Lung (tissue), 12 donors: ENCODE results near the gene CDKL4. TPM values are rescaled to one million over a fixed set of nuclear protein-coding genes. Genes with fewer than 3 reads are reported as not detected.

Experiments
- ATAC-seq: fragments of 200-7000 bp; cut with Tn5 transposase; one replicate; pipeline ENCODE4 v1.9.1; 2020; ENCODE audit warnings: moderate number of reproducible peaks; ENCODE audit not compliant: insufficient read depth, low FRiP score
- DNase-seq, 3 donors: peaks; one replicate each; pipeline ENCODE4 v3.0.0-alpha.2; 2013 to 2017
- H3K27ac ChIP-seq, 2 donors: one replicate each; pipeline ENCODE4 v1.5.1; 2013; ENCODE audit warnings: mild to moderate bottlenecking in 2 of 2, moderate library complexity in 2 of 2, control low read depth in 1 of 2, inconsistent platforms in 1 of 2, low read depth in 1 of 2, low read length in 1 of 2
- H3K27me3 ChIP-seq, 3 donors: one replicate each; pipeline ENCODE4 v1.5.1; 2013; ENCODE audit warnings: low read length in 2 of 3; ENCODE audit not compliant: control insufficient read depth in 3 of 3, insufficient read depth in 3 of 3
- H3K36me3 ChIP-seq, 4 donors: one replicate each; pipeline ENCODE4 v1.5.1; 2013; ENCODE audit warnings: low read length in 4 of 4, mild to moderate bottlenecking in 1 of 4, moderate library complexity in 1 of 4; ENCODE audit not compliant: control insufficient read depth in 4 of 4, insufficient read depth in 4 of 4
- H3K4me1 ChIP-seq, 5 donors: one replicate each; pipeline ENCODE4 v1.5.1; 2013; ENCODE audit warnings: low read length in 5 of 5, mild to moderate bottlenecking in 2 of 5, moderate library complexity in 1 of 5; ENCODE audit not compliant: control insufficient read depth in 5 of 5, insufficient read depth in 5 of 5
- H3K4me3 ChIP-seq: one replicate; pipeline ENCODE4 v1.5.1; 2013; ENCODE audit warnings: mild to moderate bottlenecking, control low read depth, moderate library complexity
- H3K9ac ChIP-seq, 2 donors: one replicate each; pipeline ENCODE4 v1.5.1; 2013; ENCODE audit warnings: low read length in 2 of 2, control low read depth in 1 of 2; ENCODE audit not compliant: insufficient read depth in 1 of 2
- H3K9me3 ChIP-seq, 4 donors: one replicate each; pipeline ENCODE4 v1.5.1; 2013; ENCODE audit warnings: low read length in 3 of 4, mild to moderate bottlenecking in 1 of 4, moderate library complexity in 1 of 4; ENCODE audit not compliant: control insufficient read depth in 4 of 4, insufficient read depth in 3 of 4
- WGBS, 2 donors: extraction: QIAGEN DNeasy Blood & Tissue Kit; methylation state at CpG; one replicate each; pipeline ENCODE4 v1.1.7; 2013; 5-methylcytosine and 5-hydroxymethylcytosine counted together
- polyA plus RNA-seq, 2 donors: library from polyadenylated mRNA; stranded (reverse); fragments of 200-250 nt; gene quantifications; one replicate each; pipeline ENCODE4 v1.2.1, GENCODE V29; 2013
- total RNA-seq, 2 donors: library from RNA; depleted of rRNA in 1 of 2; stranded (reverse); fragments of >200 nt in 1 of 2; gene quantifications; one replicate each; pipeline ENCODE4 v1.2.1, GENCODE V29; 2014 to 2021
- TF ChIP-seq, protein P1 (sequence below): IDR thresholded peaks from 2 replicates; pipeline ENCODE4 v1.5.1; 2012; ENCODE audit warnings: mild to moderate bottlenecking; ENCODE audit errors: control extremely low read depth, extremely low read depth
- donor health status: control.
- donor health status: control.
- donor health status: Bipolar disorder and iron deficiency.
- donor health status: healthy.
- donor health status: DM: yes; HTN: yes; CAD: no.

The CDKL4 gene
- total and polyA plus RNA-seq, 4 donors, result 0.10 to 6.5 (median 1.0) TPM

DNA sequence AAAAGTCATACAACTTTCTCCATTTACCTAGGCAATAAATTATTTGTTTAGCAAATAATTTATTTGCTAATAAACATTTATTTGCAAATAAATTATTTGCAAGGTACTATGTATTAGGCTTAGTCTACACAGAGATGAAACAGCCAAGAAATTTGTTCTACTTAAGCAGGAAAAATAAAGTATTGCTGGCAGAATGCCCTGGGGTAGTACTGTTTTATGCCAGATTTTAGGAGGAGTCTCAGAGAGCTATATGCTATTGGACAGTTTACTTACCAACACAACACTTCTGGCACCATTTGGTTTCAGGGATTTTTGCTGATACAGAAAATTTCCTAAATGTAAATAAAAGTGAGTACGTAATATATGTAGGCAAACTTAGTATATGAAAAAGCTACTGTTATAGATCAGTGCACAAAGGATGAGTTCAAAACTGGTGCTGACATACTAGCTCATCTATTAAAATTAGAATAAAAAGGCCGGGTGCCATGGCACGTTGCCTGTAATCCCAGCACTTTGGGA, 23.2 kb upstream of the CDKL4 start:
- no peaks in the 10 kb centered on the region for H3K27me3 ChIP-seq
- no peak overlapping the region for H3K27ac ChIP-seq
- H3K36me3 ChIP-seq, result peaks cover 1 to 12% (median 8%) of the 10 kb centered on the region in 4 donors
- TF ChIP-seq, protein P1, sequence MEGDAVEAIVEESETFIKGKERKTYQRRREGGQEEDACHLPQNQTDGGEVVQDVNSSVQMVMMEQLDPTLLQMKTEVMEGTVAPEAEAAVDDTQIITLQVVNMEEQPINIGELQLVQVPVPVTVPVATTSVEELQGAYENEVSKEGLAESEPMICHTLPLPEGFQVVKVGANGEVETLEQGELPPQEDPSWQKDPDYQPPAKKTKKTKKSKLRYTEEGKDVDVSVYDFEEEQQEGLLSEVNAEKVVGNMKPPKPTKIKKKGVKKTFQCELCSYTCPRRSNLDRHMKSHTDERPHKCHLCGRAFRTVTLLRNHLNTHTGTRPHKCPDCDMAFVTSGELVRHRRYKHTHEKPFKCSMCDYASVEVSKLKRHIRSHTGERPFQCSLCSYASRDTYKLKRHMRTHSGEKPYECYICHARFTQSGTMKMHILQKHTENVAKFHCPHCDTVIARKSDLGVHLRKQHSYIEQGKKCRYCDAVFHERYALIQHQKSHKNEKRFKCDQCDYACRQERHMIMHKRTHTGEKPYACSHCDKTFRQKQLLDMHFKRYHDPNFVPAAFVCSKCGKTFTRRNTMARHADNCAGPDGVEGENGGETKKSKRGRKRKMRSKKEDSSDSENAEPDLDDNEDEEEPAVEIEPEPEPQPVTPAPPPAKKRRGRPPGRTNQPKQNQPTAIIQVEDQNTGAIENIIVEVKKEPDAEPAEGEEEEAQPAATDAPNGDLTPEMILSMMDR, result no peak
- no peak overlapping the region for H3K4me3 ChIP-seq
- 95 to 96% methylated on average over 3 of the region's 3 CpGs for WGBS, 2 donors
- no peak overlapping the region for H3K9ac ChIP-seq
- H3K9me3 ChIP-seq, result no peaks in the 10 kb centered on the region
- ATAC-seq (no peak), DNase-seq (peak in 2 of 3 donors; percentile 55 to 67)
- peaks cover 0 to 4% (median 0%) of the 10 kb centered on the region in 5 donors for H3K4me1 ChIP-seq

DNA sequence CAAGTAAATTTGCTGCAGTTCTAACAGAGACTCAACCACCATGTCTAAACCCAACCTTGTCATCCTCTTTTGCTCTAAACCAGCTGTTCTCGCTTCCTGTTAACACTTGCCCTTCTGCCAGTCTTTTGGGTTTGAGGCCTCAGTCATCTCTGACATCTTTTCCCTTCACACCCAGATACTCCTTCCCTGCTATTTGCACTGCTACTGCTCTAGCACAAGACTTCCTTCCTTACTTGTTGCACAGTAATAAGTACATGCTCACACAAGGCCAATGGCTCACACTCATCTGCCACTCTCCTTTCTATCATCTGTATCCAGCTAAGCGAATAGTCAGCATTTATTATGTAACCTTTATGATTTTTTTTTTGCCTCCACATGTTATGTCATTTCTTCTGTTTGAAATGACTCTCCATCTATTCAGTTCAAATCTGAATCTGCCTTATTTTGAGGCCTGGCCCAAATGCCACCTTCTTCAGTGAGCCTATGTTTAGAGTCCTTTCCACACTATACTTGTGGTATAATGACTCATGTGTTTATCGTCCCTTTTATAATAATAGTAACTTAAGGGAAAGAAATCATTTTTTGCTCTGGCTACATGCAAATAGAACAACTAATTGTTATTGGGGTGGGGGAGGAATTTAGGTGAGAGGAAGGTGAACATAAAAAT, 22.5 kb upstream of the CDKL4 start:
- TF ChIP-seq, protein P1, result no peak
- Histone ChIP-seq H3K27ac (no peak overlapping the region), H3K36me3 (peaks cover 0 to 12% (median 7%) of the 10 kb centered on the region in 4 donors), H3K9me3 (no peaks in the 10 kb centered on the region), H3K4me3 (no peak overlapping the region), H3K4me1 (peaks cover 0 to 4% (median 0%) of the 10 kb centered on the region in 5 donors), H3K27me3 (no peaks in the 10 kb centered on the region), H3K9ac (no peak overlapping the region)
- WGBS, 2 donors, result 86 to 87% methylated on average over 3 of the region's 3 CpGs
- no peak for DNase-seq
- ATAC-seq, result no peak

DNA sequence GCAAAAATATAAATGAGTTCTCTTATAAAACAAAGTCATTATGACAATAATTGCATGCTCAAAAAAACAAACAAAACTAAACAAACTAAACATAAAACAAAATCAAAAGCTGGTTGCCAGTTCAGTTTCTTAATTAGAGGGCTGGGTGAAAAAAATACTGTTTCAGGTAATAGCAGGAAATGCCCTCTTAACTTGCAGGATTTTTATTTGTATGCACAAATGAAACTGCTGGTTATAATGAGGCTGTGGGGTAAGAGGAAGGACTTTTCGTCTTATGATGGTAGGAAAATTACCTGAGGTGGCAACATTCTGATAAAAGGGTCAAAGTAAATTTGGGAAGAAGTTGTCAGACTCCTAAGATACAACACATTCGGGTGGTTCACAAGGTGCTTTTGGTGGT, 21.5 kb upstream of the CDKL4 start:
- ATAC-seq, result no peak
- TF ChIP-seq, protein P1, result no peak
- DNase-seq, result no peak
- no peak overlapping the region for H3K4me3 ChIP-seq
- no peaks in the 10 kb centered on the region for H3K27me3 ChIP-seq
- peaks cover 0 to 16% (median 9%) of the 10 kb centered on the region in 4 donors for H3K36me3 ChIP-seq
- H3K27ac ChIP-seq, result no peak overlapping the region
- no peaks in the 10 kb centered on the region for H3K9me3 ChIP-seq
- H3K9ac ChIP-seq, result no peak overlapping the region
- peaks cover 0 to 4% (median 0%) of the 10 kb centered on the region in 5 donors for H3K4me1 ChIP-seq
- 89 to 95% methylated on average over 2 of the region's 2 CpGs for WGBS, 2 donors

DNA sequence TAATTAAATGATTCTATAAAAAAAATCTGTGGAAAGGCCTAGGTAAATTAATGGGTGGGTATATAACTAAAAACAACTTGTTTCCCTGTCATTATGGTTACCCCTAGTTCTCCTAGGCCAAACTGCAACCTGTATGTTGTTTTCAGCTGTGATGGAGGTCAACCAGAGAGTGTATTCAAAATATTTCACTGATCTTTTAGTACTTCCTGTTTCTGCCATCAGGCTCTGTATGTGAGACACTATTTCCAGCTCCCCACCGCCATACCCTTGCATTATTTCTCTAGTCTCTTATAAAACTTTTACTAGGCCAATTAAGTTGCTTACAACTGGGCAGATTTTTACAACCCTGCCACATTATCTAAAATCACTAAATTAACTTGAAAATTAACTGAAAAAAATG, 21.0 kb upstream of the CDKL4 start:
- Histone ChIP-seq H3K36me3 (peaks cover 3 to 20% (median 9%) of the 10 kb centered on the region in 4 donors), H3K9me3 (no peaks in the 10 kb centered on the region), H3K27me3 (no peaks in the 10 kb centered on the region), H3K4me1 (peaks cover 0 to 3% (median 0%) of the 10 kb centered on the region in 5 donors), H3K27ac (no peak overlapping the region), H3K4me3 (no peak overlapping the region), H3K9ac (no peak overlapping the region)
- TF ChIP-seq, protein P1, result no peak
- WGBS, 2 donors, result 79 to 89% methylated on average over 1 of the region's 1 CpG
- DNase-seq, result no peak
- ATAC-seq, result no peak
